Endothelial cell of umbilical vein (primary cell): ENCODE measurements around the gene RNF111. TPM values are rescaled to one million over a fixed set of nuclear protein-coding genes. Genes with fewer than 3 reads are reported as not detected.

Experiments used
- BruUV-seq: library from RNA; stranded (reverse); fragments of 400-500 nt; replicated peaks from 2 replicates; lab custom pipeline; 2021; lab: Mats Ljungman, UMichigan
- CTCF ChIA-PET: fragments of 300-600, 350-600 bp; sonication (Branson Sonifier 250); formaldehyde crosslinking; loops from one replicate; lab custom pipeline; 2021; ENCODE audit warnings: antibody characterized with exemption, inconsistent platforms; lab: Charles Lee
- POLR2A ChIA-PET: fragments of 300-600, 350-600 bp; sonication (Branson Sonifier 250); formaldehyde crosslinking; loops from one replicate; lab custom pipeline; 2021; ENCODE audit warnings: antibody characterized with exemption, inconsistent platforms; lab: Charles Lee
- DNase-seq: peaks from one replicate; pipeline ENCODE4 v3.0.0-alpha.2; 2011; ENCODE audit warnings: low read depth, low spot score
- FAIRE-seq: peaks from 2 replicates; lab custom pipeline; 2011; peaks lifted over from hg19 to GRCh38; lab: Jason Lieb, UNC
- H2AFZ ChIP-seq: 2 replicates; pipeline ENCODE4 v1.6.0; 2012; ENCODE audit warnings: low read depth, low read length, control low read depth, inconsistent platforms
- H3K27ac ChIP-seq: 2 replicates; pipeline ENCODE4 v1.5.1; 2011; ENCODE audit warnings: low read depth, mild to moderate bottlenecking, control low read depth, low read length, moderate library complexity; ENCODE audit not compliant: insufficient read depth
- H3K27me3 ChIP-seq, 2 experiments: 2 replicates each; pipeline versions ENCODE4 v1.6.0 to v1.6.1; 2011; ENCODE audit warnings: low read length in 2 of 2, mixed read lengths in 1 of 2; ENCODE audit not compliant: control insufficient read depth in 2 of 2, insufficient read depth in 2 of 2
- H3K36me3 ChIP-seq, 2 experiments: 2 replicates in 1 of 2; 3 replicates in 1 of 2; pipeline ENCODE4 v1.5.1; 2011; ENCODE audit warnings: low read length in 2 of 2, mild to moderate bottlenecking in 1 of 2, moderate library complexity in 1 of 2; ENCODE audit not compliant: control insufficient read depth in 2 of 2, insufficient read depth in 2 of 2; ENCODE audit errors: extremely low read depth in 1 of 2
- H3K4me1 ChIP-seq: 3 replicates; pipeline ENCODE4 v1.5.1; 2011; ENCODE audit warnings: mild to moderate bottlenecking, low read length; ENCODE audit not compliant: control insufficient read depth, insufficient read depth; ENCODE audit errors: extremely low read depth
- H3K4me2 ChIP-seq: 2 replicates; pipeline ENCODE4 v1.6.1; 2011; ENCODE audit warnings: low read length, control low read depth, mixed read lengths; ENCODE audit not compliant: insufficient read depth
- H3K4me3 ChIP-seq, 3 experiments: fragments of 200-600 bp in 1 of 3; sonication (generic), shearing (Covaris generic) in 1 of 3; replicated peaks in 1 of 3; 2 replicates each; pipeline ENCODE4 v1.5.1; 2011 to 2016; ENCODE audit warnings: control low read depth in 3 of 3, low read length in 3 of 3, mild to moderate bottlenecking in 2 of 3, inconsistent platforms in 1 of 3, low read depth in 1 of 3, moderate library complexity in 1 of 3; ENCODE audit not compliant: insufficient read depth in 1 of 3
- H3K79me2 ChIP-seq: 2 replicates; pipeline ENCODE4 v1.6.0; 2012; ENCODE audit warnings: low read length, inconsistent platforms; ENCODE audit not compliant: control insufficient read depth, insufficient read depth
- H3K9ac ChIP-seq: replicated peaks from 2 replicates; pipeline ENCODE3; 2011; ENCODE audit warnings: low read length, control low read depth; ENCODE audit not compliant: insufficient read depth; ENCODE audit errors: extremely low read depth
- H3K9me1 ChIP-seq: replicated peaks from 3 replicates; pipeline ENCODE4 v1.6.0; 2011; ENCODE audit warnings: mild to moderate bottlenecking, low read length; ENCODE audit not compliant: control insufficient read depth, insufficient read depth; ENCODE audit errors: extremely low read depth
- H3K9me3 ChIP-seq: replicated peaks from 2 replicates; pipeline ENCODE4 v1.5.1; 2012; ENCODE audit warnings: low read length, inconsistent platforms; ENCODE audit not compliant: control insufficient read depth, insufficient read depth
- H4K20me1 ChIP-seq: replicated peaks from 2 replicates; pipeline ENCODE3; 2011; ENCODE audit warnings: mild to moderate bottlenecking, low read length; ENCODE audit not compliant: control insufficient read depth, insufficient read depth; ENCODE audit errors: extremely low read depth
- CTCF ChIP-seq, 2 donors: IDR thresholded peaks; 1 replicate in 1 of 2; 2 replicates in 1 of 2; pipeline ENCODE4 v1.5.1; 2011; ENCODE audit warnings: low read length in 2 of 2, mild to moderate bottlenecking in 2 of 2, moderate library complexity in 2 of 2, control low read depth in 1 of 2, inconsistent platforms in 1 of 2, low read depth in 1 of 2; ENCODE audit not compliant: insufficient read depth in 1 of 2; ENCODE audit errors: extremely low read depth in 1 of 2
- EZH2 ChIP-seq: IDR thresholded peaks from 2 replicates; pipeline ENCODE4 v1.6.1; 2012; ENCODE audit warnings: borderline replicate concordance, low read depth, mild to moderate bottlenecking, moderate library complexity, low read length, inconsistent platforms; ENCODE audit not compliant: severe bottlenecking
- FOS ChIP-seq: IDR thresholded peaks from 2 replicates; pipeline ENCODE4 v1.6.1; 2011; ENCODE audit warnings: mild to moderate bottlenecking, low read length, moderate library complexity, borderline replicate concordance; ENCODE audit not compliant: insufficient read depth
- GATA2 ChIP-seq: IDR thresholded peaks from 2 replicates; pipeline ENCODE4 v1.7.0; 2011; ENCODE audit warnings: low read depth, mild to moderate bottlenecking, moderate library complexity, mixed read lengths, low read length; ENCODE audit not compliant: insufficient read length, insufficient read depth
- JUN ChIP-seq: IDR thresholded peaks from 2 replicates; pipeline ENCODE4 v1.6.1; 2011; ENCODE audit warnings: borderline replicate concordance, low read depth; ENCODE audit not compliant: insufficient read length, insufficient read depth
- MAX ChIP-seq: IDR thresholded peaks from 2 replicates; pipeline ENCODE4 v1.6.1; 2011; ENCODE audit not compliant: insufficient read depth, insufficient read length
- MYC ChIP-seq: IDR thresholded peaks from one replicate; pipeline ENCODE4 v1.6.1; 2011; ENCODE audit warnings: mild to moderate bottlenecking, low read depth, low read length
- POLR2A ChIP-seq: IDR thresholded peaks from 2 replicates; pipeline ENCODE4 v1.6.1; 2012; ENCODE audit warnings: low read depth, mild to moderate bottlenecking, control low read depth, low read length
- POLR2AphosphoS5 ChIP-seq: IDR thresholded peaks from 2 replicates; pipeline ENCODE4 v1.6.1; 2012; ENCODE audit warnings: low read depth, mild to moderate bottlenecking, control low read depth, low read length, moderate library complexity; ENCODE audit not compliant: insufficient read depth
- dilution Hi-C: fragments of 300-500 bp; cut with MboI; formaldehyde crosslinking; loops from one replicate; pipeline ENCODE4 v1.15.0; 2019; ENCODE audit warnings: low sequenced_read_pairs; ENCODE audit not compliant: extremely low pct_ligation_motif_present
- intact Hi-C: fragments of 100-400 bp; cut with micrococcal nuclease; formaldehyde crosslinking; loops from one replicate; pipeline ENCODE4 v1.10.0; 2022
- polyA plus RNA-seq, 4 experiments: library from polyadenylated mRNA; depleted of rRNA in 3 of 4; stranded (reverse) in 3 of 4; unstranded in 1 of 4; fragments of >200 nt; gene quantifications; 2 replicates each; pipeline versions ENCODE4 v1.2.1 to v1.2.3, GENCODE V29; 2011 to 2012; ENCODE audit warnings: missing spikeins in 1 of 4
- total RNA-seq: library from RNA; stranded (reverse); gene quantifications from 2 replicates; pipeline ENCODE4 v1.2.3, GENCODE V29; 2021

The RNF111 gene
- total and polyA plus RNA-seq, 2 donors (not counting 3 experiments of a cell fraction or from before 2014, with no cell fraction given), result 22.3 to 42.6 TPM

- ChIA-PET CTCF (no interaction called here), POLR2A (no interaction called here)
- intact Hi-C loops, result no loop called here
- no peaks in the 10 kb centered on the region for H3K4me1 ChIP-seq
- H3K9me1 ChIP-seq, result no peaks in the 10 kb centered on the region
- no peak overlapping the region for H2AFZ ChIP-seq
- TF ChIP-seq POLR2AphosphoS5 (no peak), MAX (no peak), GATA2 (no peak), MYC (no peak), CTCF (IDR thresholded peaks at IDR 0.05; ENCODE audit: extremely low read depth in 1 of 2, insufficient read depth in 1 of 2, low read depth in 1 of 2, low read length in 2 of 2) (no peak), EZH2 (no peak), FOS (no peak), JUN (no peak), POLR2A (no peak)
- dilution Hi-C loops, result no loop called here
- no peak overlapping the region for H3K9ac ChIP-seq
- no TSS peak for BruUV-seq
- no peaks in the 10 kb centered on the region for H4K20me1 ChIP-seq
- FAIRE-seq (no peak), DNase-seq (no peak)
- no peak overlapping the region for H3K4me3 ChIP-seq
- H3K36me3 ChIP-seq, result peaks cover 12 to 21% of the 10 kb centered on the region in 2 experiments
- H3K79me2 ChIP-seq, result peaks cover 20% of the 10 kb centered on the region
- no peak overlapping the region for H3K27ac ChIP-seq
- H3K27me3 ChIP-seq, result no peaks in the 10 kb centered on the region
- H3K9me3 ChIP-seq, result no peaks in the 10 kb centered on the region
- H3K4me2 ChIP-seq, result no peak overlapping the region
Measured at GRCh38 chr15:59133929-59134427, 146.5 kb downstream of the RNF111 start.
